H9 (cell line): ENCODE measurements around the gene DPEP3. TPM values are rescaled to one million over a fixed set of nuclear protein-coding genes. Genes with fewer than 3 reads are reported as not detected.

ENCODE experiments used
- DNase-seq: peaks from one replicate; pipeline ENCODE4 v3.0.0-alpha.2; 2017
- H2AFZ ChIP-seq: one replicate; pipeline ENCODE4 v1.6.1; 2013; ENCODE audit warnings: mild to moderate bottlenecking, low read length, control low read depth, moderate library complexity
- H2AK5ac ChIP-seq: 2 replicates; pipeline ENCODE4 v1.6.1; 2013; ENCODE audit warnings: low read length, control low read depth, mixed read lengths; ENCODE audit not compliant: insufficient read length
- H2BK120ac ChIP-seq: one replicate; pipeline ENCODE4 v1.6.1; 2013; ENCODE audit warnings: low read depth, mild to moderate bottlenecking, low read length, control low read depth, inconsistent platforms; ENCODE audit not compliant: poor library complexity, severe bottlenecking
- H2BK12ac ChIP-seq: 2 replicates; pipeline ENCODE4 v1.6.1; 2013; ENCODE audit warnings: low read length, control low read depth, mixed read lengths, low read depth; ENCODE audit not compliant: insufficient read length
- H2BK15ac ChIP-seq: 2 replicates; pipeline ENCODE4 v1.6.1; 2013; ENCODE audit warnings: low read depth, low read length, control low read depth
- H2BK20ac ChIP-seq: one replicate; pipeline ENCODE4 v1.6.1; 2013; ENCODE audit warnings: low read depth, mild to moderate bottlenecking, low read length, control low read depth, inconsistent platforms; ENCODE audit not compliant: poor library complexity, severe bottlenecking
- H2BK5ac ChIP-seq: 2 replicates; pipeline ENCODE4 v1.6.1; 2013; ENCODE audit warnings: low read length, control low read depth, mixed read lengths; ENCODE audit not compliant: insufficient read length
- H3K14ac ChIP-seq: 2 replicates; pipeline ENCODE4 v1.6.1; 2013; ENCODE audit warnings: low read length, control low read depth; ENCODE audit not compliant: insufficient read depth
- H3K18ac ChIP-seq: 2 replicates; pipeline ENCODE4 v1.6.1; 2013; ENCODE audit warnings: low read depth, mild to moderate bottlenecking, mixed read lengths, low read length, control low read depth; ENCODE audit not compliant: insufficient read length
- H3K23ac ChIP-seq: 2 replicates; pipeline ENCODE4 v1.6.1; 2013; ENCODE audit warnings: low read length, control low read depth, mixed read lengths, low read depth; ENCODE audit not compliant: insufficient read length
- H3K23me2 ChIP-seq: 2 replicates; pipeline ENCODE4 v1.6.1; 2013; ENCODE audit warnings: low read depth, mild to moderate bottlenecking, mixed read lengths, low read length, control low read depth; ENCODE audit not compliant: insufficient read length, poor library complexity, severe bottlenecking
- H3K27ac ChIP-seq: 2 replicates; pipeline ENCODE4 v1.5.1; 2013; ENCODE audit warnings: low read length, control low read depth, mixed read lengths, low read depth; ENCODE audit not compliant: insufficient read length
- H3K27me3 ChIP-seq: 2 replicates; pipeline ENCODE4 v1.6.1; 2013; ENCODE audit warnings: low read length, control low read depth, inconsistent platforms; ENCODE audit not compliant: insufficient read depth
- H3K4ac ChIP-seq: 2 replicates; pipeline ENCODE4 v1.6.1; 2013; ENCODE audit warnings: low read depth, mild to moderate bottlenecking, control low read depth, inconsistent platforms, low read length, moderate library complexity
- H3K4me1 ChIP-seq: 2 replicates; pipeline ENCODE4 v1.6.1; 2013; ENCODE audit warnings: low read length, control low read depth, inconsistent platforms; ENCODE audit not compliant: insufficient read depth
- H3K4me2 ChIP-seq: 2 replicates; pipeline ENCODE4 v1.6.1; 2013; ENCODE audit warnings: low read length, control low read depth, mixed read lengths; ENCODE audit not compliant: insufficient read length, insufficient read depth
- H3K56ac ChIP-seq: 2 replicates; pipeline ENCODE4 v1.6.1; 2013; ENCODE audit warnings: low read depth, mild to moderate bottlenecking, mixed read lengths, low read length, control low read depth; ENCODE audit not compliant: insufficient read length
- H3K79me1 ChIP-seq: 2 replicates; pipeline ENCODE4 v1.6.1; 2013; ENCODE audit warnings: low read depth, mild to moderate bottlenecking, moderate library complexity, low read length, control low read depth, inconsistent platforms; ENCODE audit not compliant: insufficient read depth, poor library complexity, severe bottlenecking
- H3K79me2 ChIP-seq: 2 replicates; pipeline ENCODE4 v1.6.1; 2013; ENCODE audit warnings: low read length, control low read depth, inconsistent platforms; ENCODE audit not compliant: insufficient read depth
- H3K9ac ChIP-seq: 2 replicates; pipeline ENCODE4 v1.6.1; 2013; ENCODE audit warnings: low read length, control low read depth, mixed read lengths; ENCODE audit not compliant: insufficient read length; ENCODE audit errors: extremely low read depth
- H3K9me3 ChIP-seq: one replicate; pipeline ENCODE4 v1.6.1; 2013; ENCODE audit warnings: low read depth, low read length, inconsistent platforms; ENCODE audit not compliant: control insufficient read depth
- H3T11ph ChIP-seq: one replicate; pipeline ENCODE4 v1.6.1; 2013; ENCODE audit warnings: mild to moderate bottlenecking, low read length, control low read depth, inconsistent platforms
- H4K20me1 ChIP-seq: one replicate; pipeline ENCODE4 v1.6.1; 2013; ENCODE audit not compliant: control insufficient read depth, insufficient read length, insufficient read depth
- H4K5ac ChIP-seq: 2 replicates; pipeline ENCODE4 v1.6.1; 2013; ENCODE audit warnings: low read depth, mild to moderate bottlenecking, mixed read lengths, low read length, control low read depth; ENCODE audit not compliant: insufficient read length
- H4K8ac ChIP-seq: replicated peaks from 2 replicates; pipeline ENCODE4 v1.6.1; 2013; ENCODE audit warnings: low read length, control low read depth, mixed read lengths, low read depth; ENCODE audit not compliant: insufficient read length
- H4K91ac ChIP-seq: 2 replicates; pipeline ENCODE4 v1.6.1; 2013; ENCODE audit warnings: low read depth, mild to moderate bottlenecking, moderate library complexity, mixed read lengths, low read length, control low read depth; ENCODE audit not compliant: insufficient read length
- H3K27ac Mint-ChIP-seq, 3 experiments: 2 replicates in 2 of 3; 3 replicates in 1 of 3; pipeline ENCODE4 v1.8.0; 2020 to 2021; ENCODE audit warnings: mixed read lengths in 3 of 3, mild to moderate bottlenecking in 1 of 3, moderate library complexity in 1 of 3
- H3K27me3 Mint-ChIP-seq: 2 replicates; pipeline ENCODE4 v1.8.0; 2021; ENCODE audit warnings: low read depth, mild to moderate bottlenecking, moderate library complexity, mixed read lengths
- H3K36me3 Mint-ChIP-seq, 3 experiments: 2 replicates in 2 of 3; 3 replicates in 1 of 3; pipeline ENCODE4 v1.8.0; 2020 to 2021; ENCODE audit warnings: low read depth in 3 of 3, mixed read lengths in 3 of 3; ENCODE audit not compliant: insufficient read depth in 1 of 3
- H3K4me1 Mint-ChIP-seq, 2 experiments: 2 replicates each; pipeline ENCODE4 v1.8.0; 2020; ENCODE audit warnings: mixed read lengths in 2 of 2
- H3K4me3 Mint-ChIP-seq, 2 experiments: 2 replicates in 1 of 2; 3 replicates in 1 of 2; pipeline ENCODE4 v1.8.0; 2020 to 2021; ENCODE audit warnings: mild to moderate bottlenecking in 2 of 2, mixed read lengths in 2 of 2, moderate library complexity in 1 of 2
- H3K9me3 Mint-ChIP-seq, 2 experiments: 2 replicates in 1 of 2; 3 replicates in 1 of 2; pipeline ENCODE4 v1.8.0; 2020; ENCODE audit warnings: mild to moderate bottlenecking in 2 of 2, mixed read lengths in 2 of 2, moderate library complexity in 1 of 2
- CTCF ChIP-seq: fragments of 200-600 bp; sonication (generic); conservative IDR thresholded peaks from 3 replicates; pipeline ENCODE4 v1.8.0; 2021; ENCODE audit warnings: antibody characterized with exemption, mild to moderate bottlenecking
- WGBS: extraction: QIAGEN DNeasy Blood & Tissue Kit; methylation state at CpG from one replicate; pipeline ENCODE4 v1.1.7; 2013; ENCODE audit warnings: missing lambda C conversion rate, low lambda C conversion rate, mixed read lengths; ENCODE audit not compliant: insufficient read length; ENCODE audit errors: extremely low coverage; 5-methylcytosine and 5-hydroxymethylcytosine counted together
- total RNA-seq: library from RNA; stranded (reverse); gene quantifications from 2 replicates; pipeline ENCODE4 v1.2.1, GENCODE V29; 2021

DPEP3 gene
- total RNA-seq, 1 experiment from 2014 or later, result 0.68 TPM

DNA sequence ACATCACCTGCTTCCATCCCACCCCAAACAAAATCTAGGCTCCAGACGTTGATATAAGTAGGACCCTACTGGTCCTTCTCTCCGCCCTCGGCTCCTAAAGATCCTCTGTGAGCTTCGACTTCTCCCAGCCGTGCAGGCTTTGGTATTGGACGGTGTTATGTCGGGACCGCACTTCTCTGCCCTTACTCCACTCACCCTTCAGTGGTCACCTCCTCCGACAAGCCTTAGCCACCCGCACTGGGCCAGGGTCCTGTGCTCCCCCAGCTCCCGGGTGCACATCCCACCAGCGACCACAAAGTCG, 45.2 kb downstream of the DPEP3 start:
- H3K9me3 Mint-ChIP-seq, result peaks cover 0 to 2% of the 10 kb centered on the region in 2 experiments; a peak in 2 of 5 replicates
- WGBS, result no CpG with 5 or more reads among the region's 13 CpGs
- peaks cover 18% of the 10 kb centered on the region for H3K23me2 ChIP-seq
- H3K36me3 Mint-ChIP-seq, result peaks cover 6 to 41% (median 10%) of the 10 kb centered on the region in 3 experiments; a peak in 5 of 7 replicates
- no peak overlapping the region for H4K5ac ChIP-seq
- peaks cover 3% of the 10 kb centered on the region; the same call in 1 of the 2 replicates for H3K4me1 ChIP-seq
- no peaks in the 10 kb centered on the region for H3K27me3 ChIP-seq
- no peak overlapping the region for H2BK20ac ChIP-seq
- no peaks in the 10 kb centered on the region for H3K79me2 ChIP-seq
- no peak for TF ChIP-seq CTCF
- no peak overlapping the region for H2AFZ ChIP-seq
- no peak overlapping the region for H2BK12ac ChIP-seq
- H3K4me3 Mint-ChIP-seq, result peak overlapping the region; percentile 98 to 100
- no peak overlapping the region for H4K8ac ChIP-seq
- H3K4ac ChIP-seq, result no peak overlapping the region
- H4K91ac ChIP-seq, result no peak overlapping the region
- no peak overlapping the region for H2BK5ac ChIP-seq
- H3K4me2 ChIP-seq, result peak overlapping the region; percentile 30
- H3K9me3 ChIP-seq, result no peaks in the 10 kb centered on the region
- H3K27ac Mint-ChIP-seq, result peak overlapping the region; percentile 45 to 94 (median 59); a peak in 4 of 7 replicates
- H3K27me3 Mint-ChIP-seq, result peaks cover 10% of the 10 kb centered on the region
- no peak overlapping the region for H2AK5ac ChIP-seq
- no peak overlapping the region for H2BK120ac ChIP-seq
- no peak overlapping the region for H3K23ac ChIP-seq
- H3T11ph ChIP-seq, result no peak overlapping the region
- H3K9ac ChIP-seq, result peak overlapping the region; percentile 25
- peaks cover 20 to 23% of the 10 kb centered on the region in 2 experiments for H3K4me1 Mint-ChIP-seq
- no peaks in the 10 kb centered on the region for H3K79me1 ChIP-seq
- no peaks in the 10 kb centered on the region for H4K20me1 ChIP-seq
- DNase-seq, result no peak
- no peak overlapping the region for H3K18ac ChIP-seq
- H3K56ac ChIP-seq, result no peak overlapping the region
- no peak overlapping the region for H2BK15ac ChIP-seq
- peak overlapping the region; percentile 10; the same call in 1 of the 2 replicates for H3K14ac ChIP-seq
- no peak overlapping the region for H3K27ac ChIP-seq
